AG20443 (cell line): ENCODE data around the gene ADM5.
"Not testable (repeated sequence)": the region's sequence is repeated elsewhere in the genome, so short reads cannot be mapped to it uniquely, and the experiment has no call there.

Experiments used
- DNase-seq: peaks from one replicate; pipeline ENCODE4 v3.0.0; 2012; ENCODE audit warnings: low spot score, mixed read lengths

ADM5 gene

DNA sequence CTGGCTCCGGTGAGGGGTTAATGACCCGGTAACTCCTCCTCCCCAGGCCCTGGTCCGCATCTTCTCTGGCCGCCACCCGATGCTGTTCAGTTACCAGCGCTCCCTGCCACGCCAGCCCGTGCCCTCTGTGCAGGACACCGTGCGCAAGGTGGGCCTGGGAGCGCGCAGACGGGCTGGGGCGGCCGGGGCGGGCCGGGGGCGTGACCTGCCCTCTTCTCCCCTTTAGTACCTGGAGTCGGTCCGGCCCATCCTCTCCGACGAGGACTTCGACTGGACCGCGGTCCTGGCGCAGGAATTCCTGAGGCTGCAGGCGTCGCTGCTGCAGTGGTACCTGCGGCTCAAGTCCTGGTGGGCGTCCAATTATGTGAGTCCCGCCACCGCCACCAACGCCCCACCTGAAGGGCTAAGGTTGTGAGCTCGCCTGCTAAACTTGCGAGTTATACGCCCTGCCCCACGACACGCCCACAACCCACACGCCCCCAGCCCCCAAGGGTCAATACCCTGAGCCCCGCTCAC, 11.9 kb downstream of the ADM5 start:
- DNase-seq: no peak

DNA sequence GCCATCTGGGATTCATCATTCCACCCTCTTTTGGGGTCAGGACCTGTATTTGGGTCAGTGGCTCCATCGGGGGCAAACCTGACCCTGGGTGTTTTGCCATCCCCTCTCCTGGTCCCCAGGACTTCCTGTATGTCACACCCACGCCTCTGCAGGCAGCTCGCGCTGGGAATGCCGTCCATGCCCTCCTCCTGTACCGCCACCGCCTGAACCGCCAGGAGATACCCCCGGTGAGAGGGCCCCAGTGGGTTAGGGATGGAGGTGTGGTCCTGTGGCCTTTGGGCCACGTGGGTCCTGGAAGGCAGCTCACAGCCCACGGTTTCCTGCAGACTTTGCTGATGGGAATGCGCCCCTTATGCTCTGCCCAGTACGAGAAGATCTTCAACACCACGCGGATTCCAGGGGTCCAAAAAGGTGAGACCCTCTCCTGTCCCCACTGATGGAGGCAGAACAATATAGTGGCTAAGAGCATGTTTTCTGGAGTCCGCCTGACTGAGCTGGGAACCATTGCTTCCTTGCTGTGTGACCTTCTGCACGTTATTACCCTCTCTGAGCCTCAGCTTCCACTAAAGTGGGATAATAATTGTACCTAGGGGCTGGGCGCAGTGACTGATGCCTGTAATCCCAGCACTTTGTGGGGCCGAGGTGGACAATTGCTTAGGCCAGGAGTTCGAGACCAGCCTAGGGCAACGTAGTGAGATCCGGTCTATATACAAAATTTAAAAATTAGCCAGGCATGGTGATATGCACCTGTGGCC, 15.7 kb downstream of the ADM5 start:
- DNase-seq: no peak

DNA sequence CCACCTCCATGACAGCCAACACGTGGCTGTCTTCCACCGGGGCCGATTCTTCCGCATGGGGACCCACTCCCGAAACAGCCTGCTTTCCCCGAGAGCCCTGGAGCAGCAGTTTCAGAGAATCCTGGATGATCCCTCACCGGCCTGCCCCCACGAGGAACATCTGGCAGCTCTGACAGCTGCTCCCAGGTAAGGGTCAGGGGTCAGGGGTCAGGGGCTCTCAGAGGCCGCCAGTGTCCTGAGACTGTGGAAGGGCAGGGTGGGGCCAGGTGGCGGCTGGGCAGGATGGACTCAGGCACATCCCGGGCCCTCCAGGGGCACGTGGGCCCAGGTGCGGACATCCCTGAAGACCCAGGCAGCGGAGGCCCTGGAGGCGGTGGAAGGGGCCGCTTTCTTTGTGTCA, 16.5 kb downstream of the ADM5 start:
- DNase-seq: no peak

DNA sequence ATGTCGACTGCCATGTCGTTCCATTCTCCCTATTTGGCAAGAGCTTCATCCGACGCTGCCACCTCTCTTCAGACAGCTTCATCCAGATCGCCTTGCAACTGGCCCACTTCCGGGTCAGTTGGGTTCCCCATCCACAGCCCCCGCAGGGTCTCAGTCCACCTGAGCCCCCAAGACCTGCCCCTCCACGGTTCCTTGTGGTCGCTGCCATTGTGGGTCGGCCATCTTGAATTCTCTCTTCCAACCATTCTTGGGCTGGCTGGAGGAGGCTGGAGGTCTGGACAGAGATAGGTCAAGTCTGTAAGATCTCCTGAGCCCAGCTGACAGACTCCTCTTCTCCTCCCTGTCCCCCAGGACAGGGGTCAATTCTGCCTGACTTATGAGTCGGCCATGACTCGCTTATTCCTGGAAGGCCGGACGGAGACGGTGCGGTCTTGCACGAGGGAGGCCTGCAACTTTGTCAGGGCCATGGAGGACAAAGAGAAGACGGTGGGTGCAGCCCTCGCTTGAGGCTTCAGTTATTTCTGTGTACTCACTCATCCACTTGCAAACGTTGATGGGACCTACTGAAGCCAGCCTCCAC, 21.1 kb downstream of the ADM5 start:
- peak; percentile 54 for DNase-seq

DNA sequence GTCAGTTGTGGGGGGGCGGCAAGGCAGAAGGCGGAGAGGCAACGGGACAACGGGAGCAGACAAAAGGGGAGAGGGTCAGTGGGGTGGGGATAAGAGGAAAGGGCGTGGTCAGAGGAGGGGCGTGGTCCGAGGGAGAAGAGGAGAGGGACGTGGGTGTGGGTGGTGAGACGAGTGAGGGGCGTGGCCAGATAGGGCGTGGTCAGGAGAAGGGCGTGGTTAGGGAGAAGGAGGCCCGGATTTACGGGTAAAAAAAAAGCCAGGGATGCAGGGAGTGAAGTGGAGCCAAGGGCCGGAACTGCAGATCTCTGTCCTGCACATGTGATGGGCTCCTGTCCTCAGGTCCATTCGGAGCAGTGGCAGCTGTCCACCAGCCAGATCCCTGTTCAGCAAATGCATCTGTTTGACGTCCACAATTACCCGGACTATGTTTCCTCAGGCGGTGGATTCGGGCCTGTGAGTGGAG, 23.0 kb downstream of the ADM5 start:
- DNase-seq: peak; percentile 86

DNA sequence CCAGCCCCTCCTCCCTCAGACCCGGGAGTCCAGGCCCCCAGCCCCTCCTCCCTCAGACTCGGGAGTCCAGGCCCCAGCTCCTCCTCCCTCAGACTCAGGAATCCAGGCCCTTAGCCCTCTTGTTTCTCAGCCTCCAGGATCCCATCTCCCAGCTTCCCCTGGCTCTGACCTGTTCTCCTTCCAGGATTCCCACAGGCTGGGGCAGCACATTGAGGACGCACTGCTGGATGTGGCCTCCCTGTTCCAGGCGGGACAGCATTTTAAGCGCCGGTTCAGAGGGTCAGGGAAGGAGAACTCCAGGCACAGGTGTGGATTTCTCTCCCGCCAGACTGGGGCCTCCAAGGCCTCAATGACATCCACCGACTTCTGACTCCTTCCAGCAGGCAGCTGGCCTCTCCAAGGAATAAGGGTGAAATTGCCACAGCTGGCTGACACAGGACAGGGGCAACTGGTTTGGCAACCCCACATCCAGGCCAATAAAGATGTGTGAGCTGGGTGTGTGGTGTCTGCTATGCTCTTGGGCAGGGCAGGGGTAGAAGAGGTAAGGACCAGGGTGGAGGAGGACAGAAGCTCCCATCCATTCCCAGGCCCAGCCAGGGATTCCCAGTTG, 23.9 kb downstream of the ADM5 start:
- DNase-seq: no peak

DNA sequence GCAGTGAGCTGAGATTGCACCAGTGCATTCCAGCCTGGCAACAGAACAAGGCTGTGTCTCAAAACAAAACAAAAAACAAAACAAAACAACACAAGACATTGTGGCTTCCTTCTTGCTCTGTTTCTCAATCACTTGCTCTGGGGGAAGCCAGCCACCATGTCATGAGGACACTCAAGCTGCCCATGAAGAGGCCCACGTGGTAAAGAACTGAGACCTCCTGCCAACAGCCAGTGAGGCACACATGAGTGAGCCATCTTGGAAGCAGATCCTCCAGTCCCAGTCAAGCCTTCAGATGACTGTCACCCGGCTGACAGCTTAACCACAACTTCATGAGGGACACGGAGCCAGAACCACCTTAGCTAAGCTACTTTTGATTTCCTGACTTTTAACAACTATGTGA, 26.8 kb downstream of the ADM5 start:
- no peak for DNase-seq

DNA sequence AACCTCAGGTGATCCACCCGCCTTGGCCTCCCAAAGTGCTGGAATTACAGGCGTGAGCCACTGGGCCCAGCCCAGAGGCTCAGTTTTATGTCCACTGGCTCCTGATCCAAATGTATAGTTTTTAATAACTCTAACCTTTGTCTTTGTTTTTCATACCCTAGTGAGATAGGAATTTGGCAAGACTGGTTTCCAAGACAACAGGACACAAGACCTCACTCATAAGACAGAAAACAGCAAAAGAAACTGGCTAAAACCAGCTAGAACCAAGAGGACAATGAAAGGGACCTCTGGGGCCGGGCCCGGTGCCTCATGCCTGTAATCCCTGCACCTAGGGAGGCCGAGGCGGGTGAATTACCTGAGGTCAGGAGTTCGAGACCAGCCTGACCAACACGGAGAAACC, 29.1 kb downstream of the ADM5 start:
- DNase-seq: no peak

DNA sequence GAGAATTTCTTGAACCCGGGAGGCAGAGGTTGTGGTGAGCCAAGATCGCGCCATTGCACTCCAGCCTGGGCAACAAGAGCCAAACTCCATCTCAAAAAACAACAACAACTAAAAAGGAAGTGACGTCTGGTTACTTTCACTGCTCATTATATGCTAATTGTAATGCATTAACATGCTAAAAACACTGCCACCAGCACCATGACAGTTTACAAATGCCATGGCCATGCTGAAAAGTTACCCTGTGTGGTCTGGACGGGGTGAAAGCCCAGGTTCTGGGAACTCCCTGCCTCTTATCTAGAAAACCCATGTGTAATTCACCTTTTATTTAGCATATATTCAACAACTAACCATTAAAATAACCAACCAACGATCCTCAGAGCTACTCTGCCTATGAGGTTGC, 29.6 kb downstream of the ADM5 start:
- DNase-seq: no peak

DNA sequence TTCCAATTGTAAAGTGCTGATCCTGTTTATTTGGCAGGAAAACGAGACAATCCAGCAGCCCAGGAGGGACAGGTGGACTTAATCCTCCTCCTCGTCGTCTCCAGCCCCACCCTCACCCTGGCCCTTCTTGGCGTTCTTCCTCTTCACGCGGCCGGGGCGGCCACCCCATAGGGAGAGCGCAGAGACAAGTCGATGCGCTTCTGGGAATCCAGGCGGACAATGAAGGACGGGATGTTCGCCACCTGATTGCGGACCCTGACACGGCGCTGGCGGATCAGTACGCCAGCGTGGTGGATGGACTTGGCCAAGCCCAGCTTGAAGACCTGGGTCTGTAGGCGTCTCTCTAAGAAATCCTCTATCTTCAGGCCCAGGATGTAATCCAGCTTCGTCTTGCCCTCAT, 30.0 kb downstream of the ADM5 start:
- DNase-seq: not testable (repeated sequence)

DNA sequence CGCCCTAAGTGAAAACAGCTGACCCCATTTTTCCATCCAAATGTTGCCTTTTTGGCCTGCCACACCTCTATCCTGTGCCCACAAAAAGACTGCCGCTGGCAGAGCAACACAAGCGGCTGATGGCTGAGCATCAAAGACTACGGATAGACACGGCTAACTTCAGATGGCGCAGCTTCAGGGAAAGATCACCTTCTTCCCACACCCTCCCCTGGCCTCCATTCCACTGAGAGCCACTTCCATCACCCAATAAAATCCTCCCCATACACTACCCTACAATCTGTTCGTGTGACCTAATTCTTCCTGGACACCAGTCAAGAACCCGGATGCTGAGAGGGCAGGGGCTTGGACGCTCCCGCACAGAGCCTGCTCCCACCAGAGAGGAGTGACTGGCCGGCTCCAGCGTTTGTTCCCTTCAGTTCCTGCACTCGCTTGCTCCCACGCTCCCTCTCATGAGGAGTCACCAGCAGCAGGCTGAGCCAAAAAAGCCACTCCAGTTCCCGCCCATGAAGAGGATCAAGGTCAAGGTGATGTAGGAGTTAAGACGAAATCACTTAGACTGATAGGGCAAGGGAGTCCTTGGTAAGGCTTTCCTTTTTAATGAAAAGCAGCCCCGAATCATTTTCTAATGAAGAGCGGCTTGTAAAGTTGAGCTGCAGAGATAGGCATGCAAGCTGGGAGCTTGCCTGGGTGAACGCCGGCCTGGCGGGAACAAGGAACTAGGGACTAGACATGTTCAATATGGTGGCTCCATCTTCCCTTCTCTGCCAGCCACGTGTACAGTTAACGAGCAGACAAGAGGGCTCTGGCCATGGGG, 38.0 kb downstream of the ADM5 start:
- peak; percentile 62 for DNase-seq

DNA sequence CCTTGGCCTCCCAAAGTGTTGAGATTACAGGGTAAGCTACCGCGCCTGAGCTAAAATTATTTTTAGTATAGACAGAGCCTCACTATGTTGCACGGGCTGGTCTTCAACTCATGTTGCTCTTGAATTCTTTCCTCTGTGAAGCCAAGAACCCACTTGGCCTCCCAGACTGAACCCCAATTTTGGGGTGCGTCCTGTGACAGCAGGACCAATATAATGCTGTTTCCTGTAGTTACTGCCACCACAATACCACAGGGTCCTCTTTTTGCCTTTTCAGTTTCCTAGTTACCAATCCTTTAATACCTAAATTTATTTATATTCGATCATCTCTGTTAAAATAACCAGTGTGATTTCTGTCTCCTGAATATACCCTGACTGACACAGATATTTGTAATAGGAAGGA, 40.8 kb downstream of the ADM5 start:
- DNase-seq: no peak

DNA sequence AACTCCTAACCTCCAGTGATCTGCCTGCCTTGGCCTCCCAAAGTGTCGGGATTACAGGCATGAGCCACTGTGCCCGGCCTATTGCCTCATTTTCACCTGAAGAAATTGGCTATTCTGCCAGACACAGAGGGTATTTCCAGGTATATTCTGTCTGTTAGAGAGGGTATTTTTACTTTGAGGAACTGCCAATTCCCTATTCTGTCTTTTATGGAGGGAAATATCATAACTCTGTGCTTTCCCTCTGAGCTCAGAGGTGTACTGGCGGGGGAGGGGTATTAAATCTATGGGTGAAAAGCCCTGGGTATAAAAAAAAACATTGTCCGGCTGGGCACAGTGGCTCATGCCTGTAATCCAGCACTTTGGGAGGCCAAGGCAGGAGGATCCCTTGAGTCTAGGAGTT, 48.9 kb downstream of the ADM5 start:
- DNase-seq: no peak

DNA sequence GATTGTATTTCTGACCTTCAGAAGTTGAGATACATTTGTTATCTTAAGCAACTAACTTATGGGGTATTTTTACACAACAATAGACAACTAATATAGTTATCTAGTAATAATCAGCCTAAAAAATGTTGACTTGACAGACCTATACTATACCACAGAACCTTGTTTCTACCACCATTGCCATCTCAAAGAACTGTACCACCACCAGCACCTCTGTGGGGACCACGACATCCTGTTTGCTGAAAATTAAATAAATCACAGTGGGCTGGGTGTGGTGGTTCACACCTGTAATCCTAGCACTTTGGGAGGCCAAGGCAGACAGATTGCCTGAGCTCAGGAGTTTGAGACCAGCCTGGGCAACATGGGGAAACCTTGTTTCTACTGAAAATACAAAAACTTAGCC, 49.7 kb downstream of the ADM5 start:
- no peak for DNase-seq

DNA sequence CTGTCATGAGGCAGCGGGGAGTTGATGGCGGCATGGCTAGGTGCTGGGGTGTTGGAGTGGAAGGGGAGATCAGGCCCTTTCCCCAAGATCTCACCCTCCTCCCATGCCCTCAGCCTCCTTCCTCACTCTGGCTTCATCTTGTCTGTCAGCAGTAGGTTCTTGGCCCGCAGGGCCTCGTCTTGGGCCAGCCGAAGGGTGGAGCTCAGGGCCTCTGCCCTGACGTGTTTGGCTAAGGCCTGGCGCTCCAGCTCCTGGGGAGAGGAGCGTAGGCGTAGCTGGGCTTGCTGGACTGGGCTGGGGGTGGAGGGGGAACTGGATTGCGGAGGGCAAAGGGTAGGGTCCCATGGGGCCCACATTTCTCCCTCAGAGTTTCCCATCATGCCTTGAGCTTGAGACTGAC, 50.5 kb downstream of the ADM5 start:
- no peak for DNase-seq
